Smooth muscle cell (in vitro differentiated cells): ENCODE data around the gene CHCHD6. TPM values are rescaled to one million over a fixed set of nuclear protein-coding genes. Genes with fewer than 3 reads are reported as not detected.

Experiments used
- DNase-seq: peaks from one replicate; lab custom pipeline; 2025; ENCODE audit not compliant: unreplicated experiment; lab: John Stamatoyannopoulos, UW
- H2AFZ ChIP-seq: fragments of 200-600 bp; sonication (generic); 2 replicates; pipeline ENCODE4 v1.6.0; 2016; ENCODE audit warnings: antibody characterized with exemption, low read depth, mild to moderate bottlenecking
- H3F3A ChIP-seq: fragments of 200-600 bp; sonication (generic); 2 replicates; pipeline ENCODE4 v1.6.0; 2017; ENCODE audit warnings: antibody characterized with exemption, low read depth
- H3K27ac ChIP-seq: fragments of 200-600 bp; sonication (generic); 2 replicates; pipeline ENCODE4 v1.5.1; 2016; ENCODE audit warnings: low read depth, mild to moderate bottlenecking
- H3K27me3 ChIP-seq: fragments of 200-600 bp; sonication (generic); 2 replicates; pipeline ENCODE4 v1.6.1; 2016; ENCODE audit warnings: low read depth, mild to moderate bottlenecking
- H3K36me3 ChIP-seq: fragments of 200-600 bp; sonication (generic); 2 replicates; pipeline ENCODE4 v1.5.1; 2016; ENCODE audit warnings: low read depth
- H3K4me1 ChIP-seq: fragments of 200-600 bp; sonication (generic); 2 replicates; pipeline ENCODE4 v1.5.1; 2016; ENCODE audit warnings: low read depth
- H3K4me2 ChIP-seq: fragments of 200-600 bp; sonication (generic); 2 replicates; pipeline ENCODE4 v1.6.0; 2016; ENCODE audit warnings: mild to moderate bottlenecking
- H3K4me3 ChIP-seq: fragments of 200-600 bp; sonication (generic); 2 replicates; pipeline ENCODE4 v1.5.1; 2016; ENCODE audit warnings: mild to moderate bottlenecking
- H3K79me2 ChIP-seq: fragments of 200-600 bp; sonication (generic); 2 replicates; pipeline ENCODE4 v1.6.0; 2016; ENCODE audit warnings: low read depth, mild to moderate bottlenecking
- H3K9ac ChIP-seq: fragments of 200-600 bp; sonication (generic); 2 replicates; pipeline ENCODE4 v1.6.0; 2016; ENCODE audit warnings: low read depth
- H3K9me3 ChIP-seq: fragments of 200-600 bp; sonication (generic); replicated peaks from 2 replicates; pipeline ENCODE4 v1.5.1; 2016; ENCODE audit warnings: low read depth
- H4K20me1 ChIP-seq: fragments of 200-600 bp; sonication (generic); 2 replicates; pipeline ENCODE4 v1.6.0; 2016; ENCODE audit warnings: low read depth
- CTCF ChIP-seq: fragments of 200-600 bp; sonication (generic); IDR thresholded peaks from 2 replicates; pipeline ENCODE4 v1.5.1; 2017; ENCODE audit warnings: borderline replicate concordance, mild to moderate bottlenecking, antibody characterized with exemption; ENCODE audit not compliant: insufficient read depth, poor library complexity, severe bottlenecking
- WGBS: methylation state at CpG from one replicate; pipeline ENCODE4 v1.1.7; 2016; ENCODE audit warnings: low lambda C conversion rate; 5-methylcytosine and 5-hydroxymethylcytosine counted together
- polyA plus RNA-seq: library from polyadenylated mRNA; unstranded; fragments of >200 nt; fragmentation: Nextera tagmentation; extraction: Ambion mirVana; gene quantifications from 2 replicates; pipeline ENCODE4 v1.2.1, GENCODE V29; 2016
- total RNA-seq: library from RNA; depleted of rRNA; stranded (reverse); fragments of >200 nt; gene quantifications from 2 replicates; pipeline ENCODE4 v1.2.3, GENCODE V29; 2014

CHCHD6 gene
- total and polyA plus RNA-seq, 2 experiments from 2014 or later, result 6.7 to 27.2 TPM

GRCh38 chr3:126763035-126763434, 59.0 kb downstream of the CHCHD6 start:
- Histone ChIP-seq H3F3A (no peaks in the 10 kb centered on the region), H3K27me3 (no peaks in the 10 kb centered on the region), H3K4me3 (no peak overlapping the region), H3K27ac (no peak overlapping the region), H3K4me2 (no peak overlapping the region), H4K20me1 (no peaks in the 10 kb centered on the region), H3K79me2 (no peaks in the 10 kb centered on the region), H3K9ac (no peak overlapping the region), H2AFZ (no peak overlapping the region), H3K36me3 (no peaks in the 10 kb centered on the region), H3K9me3 (no peaks in the 10 kb centered on the region), H3K4me1 (no peaks in the 10 kb centered on the region)
- no peak for DNase-seq
- no peak for TF ChIP-seq CTCF

- no peak for TF ChIP-seq CTCF
- WGBS, result 93% methylated on average over 17 of the region's 17 CpGs
- H3K27me3 ChIP-seq, result no peaks in the 10 kb centered on the region
- no peak for DNase-seq
- no peaks in the 10 kb centered on the region for H3K36me3 ChIP-seq
- H2AFZ ChIP-seq, result no peak overlapping the region
- H3K9me3 ChIP-seq, result no peaks in the 10 kb centered on the region
- no peaks in the 10 kb centered on the region for H4K20me1 ChIP-seq
- H3K9ac ChIP-seq, result no peak overlapping the region
- no peak overlapping the region for H3K27ac ChIP-seq
- H3K4me3 ChIP-seq, result no peak overlapping the region
- H3F3A ChIP-seq, result no peaks in the 10 kb centered on the region
- no peaks in the 10 kb centered on the region for H3K79me2 ChIP-seq
- no peak overlapping the region for H3K4me2 ChIP-seq
- H3K4me1 ChIP-seq, result no peaks in the 10 kb centered on the region
Observed at GRCh38 chr3:126765187-126766069, 61.4 kb downstream of the CHCHD6 start.

- Histone ChIP-seq H3K4me1 (no peaks in the 10 kb centered on the region), H3K27me3 (no peaks in the 10 kb centered on the region), H3F3A (no peaks in the 10 kb centered on the region), H3K9me3 (no peaks in the 10 kb centered on the region), H4K20me1 (no peaks in the 10 kb centered on the region), H3K9ac (no peak overlapping the region), H3K27ac (no peak overlapping the region), H3K36me3 (no peaks in the 10 kb centered on the region), H3K4me3 (no peak overlapping the region), H2AFZ (no peak overlapping the region), H3K79me2 (no peaks in the 10 kb centered on the region), H3K4me2 (no peak overlapping the region)
- TF ChIP-seq CTCF, result no peak
- WGBS, result 97% methylated on average over 7 of the region's 7 CpGs
- DNase-seq, result no peak
Observed at GRCh38 chr3:126766653-126767052, 62.6 kb downstream of the CHCHD6 start.

GRCh38 chr3:126768903-126769302, 64.9 kb downstream of the CHCHD6 start:
- Histone ChIP-seq H3K27ac (no peak overlapping the region), H3K27me3 (no peaks in the 10 kb centered on the region), H3K36me3 (no peaks in the 10 kb centered on the region), H3F3A (no peaks in the 10 kb centered on the region), H3K9me3 (no peaks in the 10 kb centered on the region), H3K4me1 (no peaks in the 10 kb centered on the region), H3K9ac (no peak overlapping the region), H3K4me3 (no peak overlapping the region), H4K20me1 (no peaks in the 10 kb centered on the region), H3K4me2 (no peak overlapping the region), H2AFZ (no peak overlapping the region), H3K79me2 (no peaks in the 10 kb centered on the region)
- no peak for TF ChIP-seq CTCF
- no peak for DNase-seq
- 94% methylated on average over 3 of the region's 3 CpGs for WGBS
